Measurements from ENCODE around the gene CA9. TPM values are rescaled to one million over a fixed set of nuclear protein-coding genes. Genes with fewer than 3 reads are reported as not detected.

Gene CA9
- polyA plus RNA-seq, 1 experiment, result 1.2 TPM

DNA sequence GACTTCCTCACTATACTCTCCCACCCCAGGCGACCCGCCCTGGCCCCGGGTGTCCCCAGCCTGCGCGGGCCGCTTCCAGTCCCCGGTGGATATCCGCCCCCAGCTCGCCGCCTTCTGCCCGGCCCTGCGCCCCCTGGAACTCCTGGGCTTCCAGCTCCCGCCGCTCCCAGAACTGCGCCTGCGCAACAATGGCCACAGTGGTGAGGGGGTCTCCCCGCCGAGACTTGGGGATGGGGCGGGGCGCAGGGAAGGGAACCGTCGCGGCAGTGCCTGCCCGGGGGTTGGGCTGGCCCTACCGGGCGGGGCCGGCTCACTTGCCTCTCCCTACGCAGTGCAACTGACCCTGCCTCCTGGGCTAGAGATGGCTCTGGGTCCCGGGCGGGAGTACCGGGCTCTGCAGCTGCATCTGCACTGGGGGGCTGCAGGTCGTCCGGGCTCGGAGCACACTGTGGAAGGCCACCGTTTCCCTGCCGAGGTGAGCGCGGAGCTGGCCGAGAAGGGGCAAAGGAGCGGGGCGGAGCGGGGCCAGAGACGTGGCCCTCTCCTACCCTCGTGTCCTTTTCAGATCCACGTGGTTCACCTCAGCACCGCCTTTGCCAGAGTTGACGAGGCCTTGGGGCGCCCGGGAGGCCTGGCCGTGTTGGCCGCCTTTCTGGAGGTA, 2.1 kb downstream of the CA9 start:
- H3K4me3 ChIP-seq (ENCODE audit: low read depth, low read length), result peak overlapping the region; percentile 51
- DNase-seq (ENCODE audit: low read depth, low spot score), result no peak
- ChIA-PET POLR2A (interaction anchor here (0.6 to 1.9 kb wide), 7 partner anchors 8 to 56 kb away, joined by 3 to 12 read pairs (median 4); partner anchors contain the start of gene TLN1), CTCF (interaction anchor here (0.7 to 1.6 kb wide), 2 partner anchors 15 to 59 kb away, joined by 3 to 8 read pairs; no protein-coding TSS in a partner anchor)
- H3K9me3 ChIP-seq (ENCODE audit: control insufficient read depth, insufficient read depth, low read length), result no peaks in the 10 kb centered on the region; the same call in 1 of the 2 replicates
- no peak overlapping the region for H3K27ac ChIP-seq (ENCODE audit: low read depth, low read length)
- TF ChIP-seq CTCF (IDR thresholded peaks at IDR 0.05; ENCODE audit: low read depth, low read length), result no peak
- no peaks in the 10 kb centered on the region for H3K27me3 ChIP-seq (ENCODE audit: control insufficient read depth, insufficient read depth, low read length)

GRCh38 chr9:35679091-35679490, 5.4 kb downstream of the CA9 start:
- H3K27me3 ChIP-seq (ENCODE audit: control insufficient read depth, insufficient read depth, low read length), result no peaks in the 10 kb centered on the region

DNA sequence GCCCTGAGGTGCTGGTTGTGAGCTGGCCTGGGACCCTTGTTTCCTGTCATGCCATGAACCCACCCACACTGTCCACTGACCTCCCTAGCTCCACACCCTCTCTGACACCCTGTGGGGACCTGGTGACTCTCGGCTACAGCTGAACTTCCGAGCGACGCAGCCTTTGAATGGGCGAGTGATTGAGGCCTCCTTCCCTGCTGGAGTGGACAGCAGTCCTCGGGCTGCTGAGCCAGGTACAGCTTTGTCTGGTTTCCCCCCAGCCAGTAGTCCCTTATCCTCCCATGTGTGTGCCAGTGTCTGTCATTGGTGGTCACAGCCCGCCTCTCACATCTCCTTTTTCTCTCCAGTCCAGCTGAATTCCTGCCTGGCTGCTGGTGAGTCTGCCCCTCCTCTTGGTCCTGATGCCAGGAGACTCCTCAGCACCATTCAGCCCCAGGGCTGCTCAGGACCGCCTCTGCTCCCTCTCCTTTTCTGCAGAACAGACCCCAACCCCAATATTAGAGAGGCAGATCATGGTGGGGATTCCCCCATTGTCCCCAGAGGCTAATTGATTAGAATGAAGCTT, 6.1 kb downstream of the CA9 start:
- TF ChIP-seq CTCF (IDR thresholded peaks at IDR 0.05; ENCODE audit: low read depth, low read length), result no peak
- H3K4me3 ChIP-seq (ENCODE audit: low read depth, low read length), result no peak overlapping the region
- POLR2A ChIA-PET, result interaction anchor here (1.1 to 3.8 kb wide), 10 partner anchors 9 to 71 kb away, joined by 3 to 44 read pairs (median 12); partner anchors contain the start of genes ARHGEF39, CCDC107, CREB3 and RMRP
- no peak for DNase-seq (ENCODE audit: low read depth, low spot score)
- no peaks in the 10 kb centered on the region; the same call in 1 of the 2 replicates for H3K9me3 ChIP-seq (ENCODE audit: control insufficient read depth, insufficient read depth, low read length)
- no peak overlapping the region for H3K27ac ChIP-seq (ENCODE audit: low read depth, low read length)
- CTCF ChIA-PET, result interaction anchor here (0.8 to 2.0 kb wide), 6 partner anchors 14 to 199 kb away, joined by 3 to 8 read pairs (median 3); partner anchors contain the start of gene ARHGEF39
- H3K27me3 ChIP-seq (ENCODE audit: control insufficient read depth, insufficient read depth, low read length), result no peaks in the 10 kb centered on the region

More at GRCh38 chr9:35679091-35679490, 5.4 kb downstream of the CA9 start:
- Histone ChIP-seq H3K9me3 (ENCODE audit: control insufficient read depth, insufficient read depth, low read length) (no peaks in the 10 kb centered on the region; the same call in 1 of the 2 replicates), H3K27ac (ENCODE audit: low read depth, low read length) (no peak overlapping the region), H3K4me3 (ENCODE audit: low read depth, low read length) (no peak overlapping the region)
- no peak for DNase-seq (ENCODE audit: low read depth, low spot score)
- TF ChIP-seq CTCF (IDR thresholded peaks at IDR 0.05; ENCODE audit: low read depth, low read length), result no peak
- CTCF ChIA-PET, result interaction anchor here (1.3 to 2.0 kb wide), 3 partner anchors 15 to 18 kb away, joined by 3 to 8 read pairs (median 6); partner anchors contain the start of gene ARHGEF39
- POLR2A ChIA-PET, result interaction anchor here (1.6 to 3.8 kb wide), 5 partner anchors 9 to 49 kb away, joined by 9 to 44 read pairs (median 13); partner anchors contain the start of genes ARHGEF39, CCDC107, RMRP and TPM2

- Histone ChIP-seq H3K9me3 (ENCODE audit: control insufficient read depth, insufficient read depth, low read length) (no peaks in the 10 kb centered on the region; the same call in 1 of the 2 replicates), H3K4me3 (ENCODE audit: low read depth, low read length) (no peak overlapping the region), H3K27me3 (ENCODE audit: control insufficient read depth, insufficient read depth, low read length) (no peaks in the 10 kb centered on the region), H3K27ac (ENCODE audit: low read depth, low read length) (peak overlapping the region; percentile 52)
- CTCF ChIA-PET, result interaction anchor here (0.8 to 2.0 kb wide), 7 partner anchors 15 to 199 kb away, joined by 3 to 8 read pairs (median 3); partner anchors contain the start of genes ARHGEF39, CCDC107 and RMRP
- no peak for TF ChIP-seq CTCF (IDR thresholded peaks at IDR 0.05; ENCODE audit: low read depth, low read length)
- no peak for DNase-seq (ENCODE audit: low read depth, low spot score)
- POLR2A ChIA-PET, result interaction anchor here (1.1 to 3.8 kb wide), 10 partner anchors 9 to 72 kb away, joined by 3 to 44 read pairs (median 12); partner anchors contain the start of genes ARHGEF39, CCDC107, CREB3 and RMRP
Observed at GRCh38 chr9:35680331-35681105, 6.8 kb downstream of the CA9 start.
